ENCODE measurements around the gene CDKL1.

Gene CDKL1

DNA sequence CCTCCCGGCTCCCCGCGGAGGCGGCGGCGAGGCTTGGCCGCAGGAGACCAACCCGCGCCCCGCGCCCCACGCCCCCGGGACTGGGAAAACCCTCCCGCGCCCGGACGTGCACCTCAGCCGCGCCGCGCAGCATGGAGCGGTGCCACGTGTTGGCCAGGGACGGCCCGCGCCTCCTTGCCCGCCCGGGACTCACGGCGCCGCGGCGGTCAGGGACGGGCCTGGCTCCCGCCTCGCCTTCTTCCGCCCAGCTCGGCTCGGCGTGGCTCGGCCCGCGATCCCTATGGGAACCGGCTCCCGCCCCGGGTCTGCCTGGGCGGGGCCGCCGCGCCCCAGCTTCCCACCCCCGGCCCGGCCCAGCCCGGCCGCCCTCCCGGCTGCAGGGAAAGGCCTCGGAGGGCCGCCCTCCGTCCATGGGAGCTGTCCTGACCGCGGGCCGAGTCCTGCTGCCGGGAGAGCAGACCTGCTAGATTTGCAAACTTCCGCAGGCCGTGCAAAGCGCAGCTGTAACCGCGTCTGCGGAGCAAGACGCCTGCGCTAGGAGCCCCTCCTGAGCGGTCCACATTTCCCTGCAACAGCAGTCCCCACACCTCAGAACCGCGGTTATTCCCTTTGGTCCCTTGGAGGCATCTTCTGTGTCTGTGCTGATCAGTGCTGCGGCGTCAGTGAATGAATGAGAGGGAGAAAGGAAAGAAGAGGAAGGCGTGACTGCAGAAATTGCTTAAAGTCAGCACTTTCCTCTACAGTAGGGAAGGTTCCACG is at the start of gene CDKL1:
Gene CDKL1, minus strand, starts transcription at position 251 of the 759 bp plus-strand sequence. CDS start 1,013 bp downstream, outside the sequence.
- peak; percentile 79 for DNase-seq (ENCODE audit: low read depth, low spot score)

DNA sequence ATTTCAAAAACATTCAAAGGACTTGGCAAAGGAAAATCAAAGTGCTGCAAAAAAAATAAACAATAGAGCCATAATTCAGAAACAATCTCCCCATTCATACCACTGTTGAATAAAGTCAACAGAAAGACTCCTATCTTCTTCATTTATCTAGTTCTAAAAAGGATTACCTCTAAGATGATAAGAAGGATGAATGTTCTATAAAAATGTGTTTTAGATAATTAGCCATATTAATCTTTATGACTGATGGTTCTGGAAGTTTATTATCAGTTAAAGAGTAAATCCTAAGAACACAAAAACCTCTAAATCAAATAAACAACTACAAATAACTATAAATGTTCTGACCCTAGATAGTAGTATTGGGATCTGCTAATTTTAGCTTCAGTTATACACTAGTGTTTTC is 37.8 kb upstream of the CDKL1 start:
- DNase-seq (ENCODE audit: low read depth, low spot score): no peak

GRCh38 chr14:50432131-50432530 is 35.5 kb upstream of the CDKL1 start:
- DNase-seq (ENCODE audit: low read depth, low spot score): no peak

DNA sequence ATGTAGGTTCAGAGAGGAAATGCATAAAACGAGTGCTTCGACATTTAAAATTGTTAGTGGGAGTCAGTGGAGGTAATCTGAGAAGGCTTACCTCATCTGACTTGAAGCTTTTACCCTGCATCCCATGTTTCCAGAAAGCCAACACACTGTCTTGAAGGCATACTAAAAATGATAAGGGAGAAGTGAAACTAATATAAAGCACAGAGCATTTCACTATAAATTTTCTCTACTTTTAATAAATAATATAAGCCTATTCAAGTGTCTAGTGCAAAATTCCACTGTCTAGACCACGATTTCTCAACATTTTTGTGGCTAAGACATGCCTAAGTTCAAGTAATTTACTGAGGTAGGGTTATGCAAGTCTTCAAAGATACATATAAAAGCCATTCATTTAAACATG is 29.1 kb upstream of the CDKL1 start:
- DNase-seq (ENCODE audit: low read depth, low spot score): no peak

DNA sequence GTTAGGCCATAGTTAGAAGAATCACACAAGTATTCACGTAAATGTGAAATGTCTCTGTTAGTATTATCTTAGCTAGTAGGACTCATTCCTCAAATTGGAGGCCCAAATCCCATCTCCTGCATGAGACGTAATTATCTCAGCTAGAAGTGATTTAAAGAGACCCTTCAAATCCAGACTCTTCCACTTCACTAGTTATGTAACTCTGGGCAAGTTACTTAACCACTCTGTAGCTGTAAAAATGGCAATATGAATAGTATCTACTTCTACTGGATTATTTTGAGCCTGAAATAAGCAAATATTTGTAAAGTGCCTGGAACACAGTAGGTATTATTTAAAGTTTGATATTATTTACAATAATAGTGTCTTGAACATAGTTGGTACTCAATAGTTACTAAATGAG is 28.4 kb upstream of the CDKL1 start:
- no peak for DNase-seq (ENCODE audit: low read depth, low spot score)

GRCh38 chr14:50423529-50423928 is 26.8 kb upstream of the CDKL1 start:
- no peak for DNase-seq (ENCODE audit: low read depth, low spot score)

GRCh38 chr14:50421499-50421898 is 24.8 kb upstream of the CDKL1 start:
- DNase-seq (ENCODE audit: low read depth, low spot score): no peak

DNA sequence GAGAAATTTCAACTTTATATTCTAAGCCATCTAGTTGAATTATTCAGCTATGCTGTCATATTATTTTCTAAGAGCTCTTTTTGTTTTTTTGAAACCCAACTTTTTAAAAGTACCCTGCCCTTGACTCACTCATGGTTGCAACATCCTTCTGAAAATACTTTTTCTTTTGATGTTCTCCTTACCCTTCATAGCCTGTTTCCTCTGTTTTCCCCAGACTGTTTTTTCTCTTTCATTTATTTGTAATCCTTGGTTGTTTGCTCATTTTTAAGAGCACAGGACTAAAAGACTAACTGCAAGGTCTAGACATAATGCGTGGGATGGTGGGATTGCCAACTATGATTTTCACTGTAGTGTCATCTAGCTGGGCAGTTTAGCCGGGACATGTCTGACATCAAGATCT is 21.2 kb upstream of the CDKL1 start:
- no peak for DNase-seq (ENCODE audit: low read depth, low spot score)

DNA sequence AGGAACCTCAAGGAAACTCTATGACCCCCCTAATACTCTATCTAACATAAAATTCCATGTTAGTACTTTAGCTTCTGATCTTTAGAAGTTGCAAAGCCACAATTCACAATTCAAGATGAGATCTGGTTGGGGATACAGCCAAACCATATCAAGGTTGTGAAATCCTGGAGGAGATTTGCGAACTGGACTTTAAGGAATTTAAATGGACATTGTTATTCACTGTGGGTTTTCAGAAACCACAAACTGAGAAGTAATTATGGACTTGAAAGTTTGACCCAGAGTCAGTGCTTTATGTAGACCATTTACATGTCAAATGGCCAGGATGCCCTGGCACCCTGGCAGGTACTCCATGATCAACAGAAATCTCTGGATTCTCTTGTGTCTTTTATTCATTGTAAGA is 14.2 kb upstream of the CDKL1 start:
- DNase-seq (ENCODE audit: low read depth, low spot score): no peak

GRCh38 chr14:50410071-50410470 is 13.4 kb upstream of the CDKL1 start:
- DNase-seq (ENCODE audit: low read depth, low spot score): no peak

GRCh38 chr14:50407111-50407812 is 10.6 kb upstream of the CDKL1 start:
- no peak for DNase-seq (ENCODE audit: low read depth, low spot score)

- DNase-seq (ENCODE audit: low read depth, low spot score): peak; percentile 14
Observed at GRCh38 chr14:50403419-50403818, 6.7 kb upstream of the CDKL1 start.

DNA sequence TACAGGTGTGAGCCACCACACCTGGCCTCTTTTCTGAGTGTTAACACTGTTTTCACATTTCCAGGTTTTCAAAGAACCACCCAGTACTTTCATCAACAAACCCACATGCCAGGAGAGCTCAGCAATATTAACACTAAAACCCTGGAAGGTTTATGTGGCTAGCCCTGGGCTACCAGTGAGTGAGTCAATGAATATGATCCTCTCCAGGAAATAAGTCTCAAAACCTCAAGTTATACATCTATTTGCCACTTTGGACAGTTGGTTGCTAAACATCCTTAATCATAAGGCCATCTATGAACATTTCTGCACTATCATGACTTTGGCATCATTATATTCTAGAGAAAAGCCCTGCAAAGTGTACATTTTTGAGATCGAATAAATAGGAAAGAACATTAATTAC is 6.3 kb upstream of the CDKL1 start:
- no peak for DNase-seq (ENCODE audit: low read depth, low spot score)

DNA sequence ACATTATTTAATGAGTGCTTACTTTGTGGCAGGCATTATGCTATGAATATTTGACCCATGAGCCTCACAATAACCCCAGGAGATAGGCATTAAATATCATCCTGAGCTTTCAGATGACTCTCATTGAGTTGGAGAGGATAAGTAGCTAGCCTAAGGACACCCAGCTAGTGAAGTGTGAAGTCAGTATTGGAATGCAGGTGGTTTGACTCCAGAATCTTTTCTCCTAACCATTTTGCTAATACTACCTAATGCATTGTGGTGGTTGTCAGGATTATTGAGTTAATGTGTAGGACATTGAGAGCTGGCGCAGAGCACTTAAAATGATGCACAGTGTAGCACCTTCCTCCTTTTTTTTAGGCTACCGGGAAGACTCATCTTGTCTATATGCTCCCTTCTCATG is 3.8 kb upstream of the CDKL1 start:
- no peak for DNase-seq (ENCODE audit: low read depth, low spot score)

DNA sequence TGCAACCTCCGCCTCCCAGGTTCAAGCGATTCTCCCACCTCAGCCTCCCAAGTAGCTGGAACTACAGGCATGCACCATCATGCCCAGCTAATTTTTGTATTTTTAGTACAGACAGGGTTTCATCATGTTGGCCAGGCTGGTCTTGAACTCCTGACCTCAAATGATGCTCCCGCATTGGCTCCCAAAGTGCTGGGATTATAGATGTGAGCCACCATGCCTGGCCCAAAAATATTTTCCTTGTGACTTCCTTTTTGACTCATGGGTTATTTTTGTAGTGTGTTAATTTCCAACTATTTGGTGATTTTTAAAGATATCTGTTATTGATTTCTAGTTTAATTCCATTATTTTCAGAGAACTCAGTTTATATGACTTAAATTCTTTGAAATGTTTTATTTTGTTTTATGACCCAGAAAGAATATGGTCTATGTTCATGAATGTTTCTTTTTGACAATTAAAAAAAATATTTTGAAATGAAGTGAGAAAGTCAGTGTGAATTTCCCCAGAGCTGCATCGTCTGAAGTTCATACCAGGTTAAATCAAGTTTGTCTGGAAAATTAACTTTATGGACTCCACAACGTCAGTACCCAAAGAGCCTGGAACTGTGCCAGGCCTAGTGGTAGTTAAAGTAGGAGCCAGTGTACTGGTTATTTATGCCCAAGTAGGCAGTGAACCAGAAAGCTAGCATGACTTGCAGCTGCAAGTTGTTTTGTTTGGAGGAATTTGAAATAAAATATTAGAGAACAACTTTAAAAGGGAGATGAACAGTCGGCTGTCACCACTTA is 2.8 kb upstream of the CDKL1 start:
- DNase-seq (ENCODE audit: low read depth, low spot score): no peak

- DNase-seq (ENCODE audit: low read depth, low spot score): no peak
Observed at GRCh38 chr14:50398189-50398580, 1.5 kb upstream of the CDKL1 start.

DNA sequence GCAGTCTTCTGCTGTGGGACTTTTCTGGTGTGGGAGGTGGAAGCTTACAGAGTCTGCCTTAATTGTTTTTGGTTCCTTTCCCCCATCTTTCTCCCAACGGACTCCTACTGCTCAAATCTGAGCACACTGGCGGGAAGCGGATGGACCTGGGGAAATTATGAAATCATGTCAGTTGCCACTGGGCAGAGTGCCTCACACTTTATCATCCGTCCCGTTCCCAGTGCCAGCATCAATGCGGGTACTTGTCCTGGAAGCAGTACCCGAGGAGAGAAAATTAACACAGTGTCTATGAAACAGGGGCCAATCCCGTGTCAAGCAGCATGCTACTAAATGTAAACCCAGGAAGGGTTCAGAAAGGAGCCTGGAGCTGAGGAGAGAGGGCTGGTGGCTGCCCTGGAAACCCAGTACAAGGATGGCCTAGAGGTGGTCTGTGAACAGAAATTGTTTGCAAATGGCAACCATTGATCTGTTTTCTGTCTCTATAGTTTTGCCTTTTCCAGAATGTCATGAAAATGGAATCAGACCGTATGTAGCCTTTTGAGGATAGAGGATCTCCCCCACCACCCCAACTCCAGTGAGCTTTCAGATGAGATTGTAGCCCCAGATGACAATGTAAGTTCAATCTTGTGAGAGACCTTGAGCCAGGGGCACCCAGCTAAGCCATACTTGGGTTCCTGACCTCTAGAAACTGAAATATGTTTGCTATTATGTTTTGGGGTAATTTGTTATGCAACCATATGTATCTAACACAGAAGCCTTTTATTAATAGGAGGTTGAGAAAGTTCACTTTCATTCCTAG is 908 bp upstream of the CDKL1 start:
- no peak for DNase-seq (ENCODE audit: low read depth, low spot score)

DNA sequence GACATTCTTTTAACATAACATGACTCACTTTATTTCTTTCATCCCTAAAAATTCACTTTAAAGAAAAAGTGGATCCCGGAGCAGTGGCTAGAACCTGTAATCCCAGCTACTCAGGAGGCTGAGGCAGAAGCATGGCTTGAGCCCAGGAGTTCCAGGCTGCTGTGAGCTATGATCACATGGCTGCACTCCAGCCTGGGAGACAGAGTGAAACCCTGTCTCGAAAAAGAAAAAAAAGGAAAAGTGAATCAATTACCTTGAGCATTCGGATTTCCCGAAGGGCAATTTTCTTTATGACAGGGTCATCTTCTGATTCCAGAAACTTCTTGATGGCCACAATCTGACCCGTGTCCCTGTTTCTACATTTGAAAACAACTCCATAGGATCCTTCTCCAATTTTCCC is 1.2 kb downstream of the CDKL1 start:
- no peak for DNase-seq (ENCODE audit: low read depth, low spot score)

DNA sequence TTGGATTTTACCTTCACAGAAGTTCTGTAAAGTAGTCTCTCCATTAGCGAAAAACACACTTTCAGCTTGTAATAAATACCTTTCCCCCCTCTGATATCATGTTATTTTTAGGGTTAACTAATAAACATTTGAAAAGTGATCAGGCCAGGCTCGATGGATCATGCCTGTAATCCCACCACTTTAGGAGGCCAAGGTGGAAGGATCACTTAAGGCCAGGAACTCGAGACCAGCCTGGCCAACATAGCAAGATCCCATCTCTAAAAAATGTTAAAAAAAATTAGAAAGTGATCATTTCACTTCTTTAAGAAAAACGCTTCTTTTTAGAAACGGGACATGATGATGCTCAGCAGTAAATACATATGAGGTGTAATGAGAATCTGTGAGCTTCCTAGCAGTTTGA is 2.0 kb downstream of the CDKL1 start:
- no peak for DNase-seq (ENCODE audit: low read depth, low spot score)

DNA sequence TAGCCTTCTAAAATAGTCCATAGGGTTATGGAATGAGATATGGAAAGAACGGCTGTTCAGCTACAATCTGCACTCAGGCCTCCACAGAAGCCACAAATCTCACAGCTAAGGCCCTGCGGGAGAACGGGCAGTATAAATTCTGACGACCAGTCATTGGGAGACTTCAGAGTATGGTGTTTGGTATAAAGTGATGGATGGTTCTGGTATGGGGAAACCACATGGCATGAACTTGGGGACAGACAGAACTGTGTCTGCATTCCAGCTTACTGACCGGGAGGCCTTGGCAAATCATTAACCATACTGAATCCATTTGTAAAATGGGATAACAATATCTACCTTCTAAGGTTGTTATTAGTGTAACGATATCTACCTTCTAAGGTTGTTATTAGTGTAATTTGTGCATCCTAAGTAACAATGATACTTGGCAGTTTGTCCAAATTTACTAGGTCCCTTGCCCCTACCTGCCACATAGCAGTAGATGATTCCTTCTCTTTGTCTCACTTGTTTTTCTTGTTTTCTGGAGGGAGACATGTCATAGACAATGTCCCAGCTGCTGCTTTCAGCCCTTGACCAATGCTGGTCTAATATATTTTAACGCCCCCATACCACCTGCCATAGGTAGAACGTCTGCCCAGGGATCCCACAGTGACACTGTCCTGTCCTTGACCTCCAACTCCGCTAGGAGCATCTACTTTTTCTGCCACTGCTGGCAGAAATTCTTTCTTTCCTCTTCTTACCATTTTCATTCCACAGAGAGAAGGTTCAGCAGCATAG is 6.8 kb downstream of the CDKL1 start:
- DNase-seq (ENCODE audit: low read depth, low spot score): no peak
